Heart right ventricle (tissue), 16 donors: ENCODE results near the gene FAM76B. TPM values are rescaled to one million over a fixed set of nuclear protein-coding genes. Genes with fewer than 3 reads are reported as not detected.

ENCODE experiments used
- ATAC-seq, 8 donors: fragments of 200-7000 bp; cut with Tn5 transposase; one replicate each; pipeline ENCODE4 v1.9.1; 2020; ENCODE audit warnings: mild to moderate bottlenecking in 8 of 8, moderate library complexity in 8 of 8, moderate number of reproducible peaks in 1 of 8
- DNase-seq, 2 donors: peaks; one replicate each; pipeline ENCODE4 v3.0.0-alpha.2; 2020
- H3K27ac ChIP-seq, 10 donors: fragments of 200-600 bp; sonication (generic) in 2 of 10; one replicate each; pipeline versions ENCODE4 v1.5.0 to v1.8.0; 2020 to 2022; ENCODE audit warnings: mild to moderate bottlenecking in 3 of 10
- H3K27me3 ChIP-seq, 7 donors: fragments of 200-600 bp; one replicate each; pipeline ENCODE4 v1.8.0; 2021 to 2022; ENCODE audit warnings: mild to moderate bottlenecking in 2 of 7
- H3K36me3 ChIP-seq, 9 donors: fragments of 200-600 bp; sonication (generic) in 1 of 9; one replicate each; pipeline versions ENCODE4 v1.5.0 to v1.8.0; 2020 to 2022; ENCODE audit warnings: mild to moderate bottlenecking in 2 of 9
- H3K4me1 ChIP-seq, 9 donors: fragments of 200-600 bp; sonication (generic) in 1 of 9; one replicate each; pipeline versions ENCODE4 v1.5.0 to v1.8.0; 2020 to 2022; ENCODE audit warnings: mild to moderate bottlenecking in 4 of 9
- H3K4me3 ChIP-seq, 10 donors: fragments of 200-600 bp; sonication (generic) in 2 of 10; one replicate each; pipeline versions ENCODE4 v1.5.0 to v1.8.0; 2020 to 2022; ENCODE audit warnings: mild to moderate bottlenecking in 7 of 10, moderate library complexity in 2 of 10
- H3K9me3 ChIP-seq, 11 donors: fragments of 200-600 bp in 10 of 11; sonication (generic) in 2 of 11; one replicate each; pipeline versions ENCODE4 v1.5.0 to v1.8.0; 2013 to 2022; ENCODE audit warnings: mild to moderate bottlenecking in 2 of 11, control low read depth in 1 of 11, moderate library complexity in 1 of 11
- WGBS, 2 donors: extraction: QIAGEN DNeasy Blood & Tissue Kit; methylation state at CpG; one replicate each; pipeline ENCODE4 v1.1.7; 2013; ENCODE audit warnings: inconsistent platforms in 1 of 2; 5-methylcytosine and 5-hydroxymethylcytosine counted together
- intact Hi-C, 10 donors: fragments of 100-400 bp; cut with DNase I; formaldehyde crosslinking; loops; one replicate each; pipeline versions ENCODE4 v1.11.1 to v1.14.2; 2022
- polyA plus RNA-seq, 2 donors: library from polyadenylated mRNA; stranded (reverse); fragments of 200-250 nt; gene quantifications; one replicate each; pipeline ENCODE4 v1.2.3, GENCODE V29; 2013
- total RNA-seq, 10 donors: library from RNA; stranded (reverse); fragmentation: NEBNext Ultra II Directional in 3 of 10; extraction: Animal tissue kit (Norgen Biotek cat#: 25700) in 3 of 10; gene quantifications; one replicate each; pipeline versions ENCODE4 v1.2.1 to v1.2.4, GENCODE V29; 2021 to 2023
- TF ChIP-seq, protein P1 (sequence below), 9 donors: fragments of 200-600 bp; sonication (generic) in 2 of 9; IDR thresholded peaks; one replicate each; pipeline versions ENCODE4 v1.5.0 to v1.8.0; 2021 to 2022; ENCODE audit warnings: antibody characterized with exemption in 9 of 9, mild to moderate bottlenecking in 5 of 9, moderate library complexity in 1 of 9
- donor health status: Arrhythmogenic right ventricular cardiomyopathy.
- donor health status: ischemic (EF 13 %, LVEDD 7.1; RV severe dilation, severe dysfunction).
- donor health status: healthy with polysubstance abuse.
- donor health status: DM: no; HTN: yes; CAD: no.
- donor health status: DM: no; HTN: no; CAD: no.
- donor health status: ischemic (EF 25% LVEDD 6.9; RV normal size, moderate dysfunction).
- donor health status: ischemic (EF 25% LVEDD 5.7; RV mildly dilated, moderate dysfunction).
- donor health status: healthy.
- donor health status: DM: yes; HTN: yes; CAD: no.
- donor health status: Ischemic cardiomyopathy.
- donor health status: ischemic (EF 35%, LVEDD 5.7; RV mildly dilated, moderate dysfunction).
- donor health status: nonischemic (EF 11% LVEDD 7.7; RV severe dilation, severe dysfunction).
- donor health status: DM: yes; HTN: yes; CAD: no.
- donor health status: PGD.
- donor health status: ischemic (EF 29% LVEDD 5.4; RV normal size, mild dysfunction).
- donor health status: nonischemic (EF 23%, LVEDD 6.1; RV moderate dilation, normal function).

FAM76B gene
- total and polyA plus RNA-seq, 12 donors, result 4.1 to 9.9 (median 7.7) TPM

DNA sequence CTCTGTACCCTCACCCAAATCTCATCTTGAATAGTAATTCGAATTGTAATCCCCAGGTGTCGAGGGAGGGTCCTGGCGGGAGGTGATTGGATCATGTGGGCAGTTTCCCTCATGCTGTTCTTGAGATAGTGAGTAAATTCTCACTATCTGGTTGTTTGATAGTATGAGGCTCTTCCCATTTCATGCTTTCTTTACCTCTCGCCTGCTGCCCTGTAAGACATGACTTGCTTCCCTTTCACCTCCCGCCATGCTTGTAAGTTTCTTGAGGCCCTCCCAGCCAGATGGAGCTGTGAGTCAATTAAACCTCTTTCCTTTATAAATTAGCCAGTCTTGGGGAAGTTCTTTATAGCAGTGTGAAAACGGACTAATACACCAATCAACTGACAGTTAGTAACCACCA is 60.1 kb downstream of the FAM76B start:
- no peaks in the 10 kb centered on the region for H3K36me3 ChIP-seq
- peaks cover 0 to 7% (median 0%) of the 10 kb centered on the region in 9 donors for H3K4me1 ChIP-seq
- H3K27me3 ChIP-seq, result no peaks in the 10 kb centered on the region
- 87 to 90% methylated on average over 6 of the region's 6 CpGs for WGBS, 2 donors
- no peaks in the 10 kb centered on the region for H3K9me3 ChIP-seq
- no peak overlapping the region for H3K4me3 ChIP-seq
- H3K27ac ChIP-seq, result no peak overlapping the region
- no peak for DNase-seq
- TF ChIP-seq, protein P1, sequence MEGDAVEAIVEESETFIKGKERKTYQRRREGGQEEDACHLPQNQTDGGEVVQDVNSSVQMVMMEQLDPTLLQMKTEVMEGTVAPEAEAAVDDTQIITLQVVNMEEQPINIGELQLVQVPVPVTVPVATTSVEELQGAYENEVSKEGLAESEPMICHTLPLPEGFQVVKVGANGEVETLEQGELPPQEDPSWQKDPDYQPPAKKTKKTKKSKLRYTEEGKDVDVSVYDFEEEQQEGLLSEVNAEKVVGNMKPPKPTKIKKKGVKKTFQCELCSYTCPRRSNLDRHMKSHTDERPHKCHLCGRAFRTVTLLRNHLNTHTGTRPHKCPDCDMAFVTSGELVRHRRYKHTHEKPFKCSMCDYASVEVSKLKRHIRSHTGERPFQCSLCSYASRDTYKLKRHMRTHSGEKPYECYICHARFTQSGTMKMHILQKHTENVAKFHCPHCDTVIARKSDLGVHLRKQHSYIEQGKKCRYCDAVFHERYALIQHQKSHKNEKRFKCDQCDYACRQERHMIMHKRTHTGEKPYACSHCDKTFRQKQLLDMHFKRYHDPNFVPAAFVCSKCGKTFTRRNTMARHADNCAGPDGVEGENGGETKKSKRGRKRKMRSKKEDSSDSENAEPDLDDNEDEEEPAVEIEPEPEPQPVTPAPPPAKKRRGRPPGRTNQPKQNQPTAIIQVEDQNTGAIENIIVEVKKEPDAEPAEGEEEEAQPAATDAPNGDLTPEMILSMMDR (IDR thresholded peaks at IDR 0.05), result no peak
- no peak for ATAC-seq
- intact Hi-C loops, result loop anchor here in 1 of 10 donors (10.0 kb wide), 1 partner anchor 1795 kb away; no protein-coding TSS in a partner anchor

DNA sequence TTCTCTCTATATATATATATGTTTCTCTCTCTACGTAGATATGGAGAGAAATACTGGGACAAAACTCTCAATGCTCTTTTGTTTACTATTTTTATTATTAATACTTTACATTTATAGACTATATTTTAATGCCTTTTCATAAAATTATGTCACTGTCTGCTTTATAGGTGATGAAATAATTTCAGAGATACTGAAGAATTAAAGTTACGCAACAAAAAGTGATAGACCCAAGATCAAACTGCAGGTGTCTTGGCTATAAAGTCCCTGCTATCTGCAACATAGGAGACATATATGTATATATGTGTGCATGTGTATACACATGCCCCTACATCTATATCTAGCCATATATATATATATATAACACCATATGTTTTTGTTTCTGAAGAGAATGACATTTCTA is 60.8 kb downstream of the FAM76B start:
- DNase-seq (no peak), ATAC-seq (no peak)
- Histone ChIP-seq H3K27me3 (no peaks in the 10 kb centered on the region), H3K9me3 (no peaks in the 10 kb centered on the region), H3K27ac (no peak overlapping the region), H3K4me3 (no peak overlapping the region), H3K36me3 (no peaks in the 10 kb centered on the region), H3K4me1 (peaks cover 0 to 2% (median 0%) of the 10 kb centered on the region in 9 donors)
- TF ChIP-seq, protein P1 (IDR thresholded peaks at IDR 0.05), result no peak
- intact Hi-C loops, result loop anchor here in 1 of 10 donors (10.0 kb wide), 1 partner anchor 1794 kb away; no protein-coding TSS in a partner anchor
- 99% methylated on average over 2 of the region's 2 CpGs for WGBS, 2 donors

DNA sequence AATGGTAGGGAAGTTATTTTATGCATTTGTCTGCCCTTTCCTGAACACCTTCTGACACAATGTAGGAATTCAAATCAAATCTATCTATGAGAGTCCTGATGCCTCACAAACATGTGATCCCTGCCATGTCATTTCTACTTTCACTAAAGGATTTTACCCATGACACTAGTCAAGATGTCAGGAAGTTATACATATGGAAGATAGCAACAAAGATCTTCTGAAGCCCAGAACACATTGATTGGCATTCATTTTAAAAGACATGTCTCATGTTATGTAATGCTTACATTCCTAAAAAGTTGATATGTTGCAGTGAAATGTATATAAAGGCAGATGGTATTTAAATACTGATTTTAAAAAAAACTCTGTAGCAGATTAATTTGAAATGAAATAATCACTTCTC is 61.5 kb downstream of the FAM76B start:
- Histone ChIP-seq H3K4me1 (no peaks in the 10 kb centered on the region), H3K27me3 (no peaks in the 10 kb centered on the region), H3K9me3 (no peaks in the 10 kb centered on the region), H3K27ac (no peak overlapping the region), H3K36me3 (no peaks in the 10 kb centered on the region), H3K4me3 (no peak overlapping the region)
- TF ChIP-seq, protein P1 (IDR thresholded peaks at IDR 0.05), result no peak
- intact Hi-C loops, result loop anchor here in 1 of 10 donors (10.0 kb wide), 1 partner anchor 1793 kb away; no protein-coding TSS in a partner anchor
- ATAC-seq, result no peak
- no peak for DNase-seq

DNA sequence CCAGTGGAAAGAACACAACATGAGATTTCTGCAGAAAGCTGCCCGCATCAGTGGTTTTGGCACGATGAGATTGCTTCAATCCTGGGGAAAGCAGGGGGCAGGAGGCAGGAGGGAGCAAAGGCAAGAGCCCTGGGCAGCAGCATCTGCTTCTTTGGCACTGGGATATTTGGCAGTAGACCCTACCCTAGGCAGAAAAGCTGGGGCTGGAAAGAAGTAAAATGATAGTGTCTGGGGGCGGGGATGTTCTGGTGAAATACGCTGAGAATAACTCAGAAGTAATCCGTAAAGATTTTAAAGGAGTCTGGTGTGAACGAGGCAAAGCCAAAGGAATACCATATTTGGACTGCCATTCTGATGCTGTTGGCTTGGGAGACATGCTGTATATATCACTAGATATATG is 62.0 kb downstream of the FAM76B start:
- intact Hi-C loops, result loop anchor here in 1 of 10 donors (10.0 kb wide), 1 partner anchor 1793 kb away; no protein-coding TSS in a partner anchor
- Histone ChIP-seq H3K4me3 (no peak overlapping the region), H3K4me1 (no peaks in the 10 kb centered on the region), H3K36me3 (no peaks in the 10 kb centered on the region), H3K9me3 (no peaks in the 10 kb centered on the region), H3K27me3 (no peaks in the 10 kb centered on the region), H3K27ac (no peak overlapping the region)
- TF ChIP-seq, protein P1 (IDR thresholded peaks at IDR 0.05), result no peak
- no peak for ATAC-seq
- no peak for DNase-seq
- 79 to 81% methylated on average over 6 of the region's 6 CpGs for WGBS, 2 donors
